ENCODE measurements around the gene AUTS2.
"Not testable (repeated sequence)": the region's sequence is repeated elsewhere in the genome, so short reads cannot be mapped to it uniquely, and the experiment has no call there.

The AUTS2 gene

DNA sequence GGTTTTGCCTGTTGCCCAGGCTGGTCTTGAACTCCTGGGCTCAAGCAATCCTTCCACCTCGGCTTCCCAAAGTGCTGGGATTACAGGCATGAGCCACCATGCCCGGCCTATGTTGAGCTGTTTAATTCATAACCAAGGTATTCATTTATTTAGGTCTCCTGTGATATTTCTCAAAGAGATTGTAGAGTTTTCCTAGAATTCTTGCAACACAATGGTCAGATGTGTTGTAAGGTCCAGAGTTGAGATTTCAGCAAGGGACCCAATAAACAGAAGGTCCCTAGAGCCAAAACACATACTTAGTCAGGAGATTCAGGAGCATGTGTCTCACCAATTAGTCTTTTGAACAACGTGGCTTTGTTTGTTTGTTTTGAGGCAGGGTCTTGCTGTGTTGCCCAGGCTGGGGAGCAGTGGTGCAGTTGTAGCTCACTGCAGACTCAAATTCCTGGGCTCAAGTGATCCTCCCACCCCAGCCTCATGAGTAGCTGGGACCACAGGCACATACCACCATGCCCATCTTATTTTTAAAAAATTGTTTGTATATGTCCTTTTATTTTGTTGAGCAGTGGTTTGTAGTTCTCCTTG is 1212.4 kb downstream of the AUTS2 start:
- DNase-seq (ENCODE audit: low read depth in 2 of 2) = no peak

DNA sequence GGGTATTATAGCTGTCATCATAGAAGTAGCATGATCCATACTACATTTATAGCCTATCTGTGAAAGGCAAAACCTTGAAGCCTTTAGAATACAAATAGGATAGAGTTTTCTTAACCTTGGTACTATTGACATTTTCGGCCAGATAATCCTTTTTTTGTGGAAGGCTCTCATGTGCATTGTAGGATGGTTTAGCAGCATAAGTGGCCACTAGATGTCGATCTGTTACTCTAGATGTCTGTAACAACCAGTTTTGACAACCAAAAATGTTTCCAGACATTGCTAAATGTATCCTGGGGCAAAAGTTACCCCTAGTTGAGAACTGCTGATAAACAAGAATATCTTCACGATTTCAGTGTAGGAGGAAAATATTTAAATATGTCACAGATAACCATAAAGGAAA is 1214.2 kb downstream of the AUTS2 start:
- DNase-seq (ENCODE audit: low read depth in 2 of 2) = no peak

DNA sequence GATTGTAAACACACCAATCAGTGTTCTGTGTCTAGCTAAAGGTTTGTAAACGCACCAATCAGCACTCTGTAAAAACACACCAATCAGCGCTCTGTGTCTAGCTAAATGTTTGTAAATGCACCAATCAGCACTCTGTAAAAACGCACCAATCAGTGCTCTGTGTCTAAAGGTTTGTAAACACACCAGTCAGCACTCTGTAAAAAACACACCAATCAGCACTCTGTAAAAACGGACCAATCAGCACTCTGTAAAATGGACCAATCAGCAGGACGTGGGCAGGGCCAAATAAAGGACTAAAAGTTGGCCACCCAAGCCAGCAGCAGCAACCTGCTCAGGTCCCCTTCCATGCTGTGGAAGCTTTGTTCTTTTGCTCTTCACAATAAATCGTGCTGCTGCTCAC is 1224.2 kb downstream of the AUTS2 start:
- not testable (repeated sequence) for DNase-seq (ENCODE audit: low read depth in 2 of 2)

DNA sequence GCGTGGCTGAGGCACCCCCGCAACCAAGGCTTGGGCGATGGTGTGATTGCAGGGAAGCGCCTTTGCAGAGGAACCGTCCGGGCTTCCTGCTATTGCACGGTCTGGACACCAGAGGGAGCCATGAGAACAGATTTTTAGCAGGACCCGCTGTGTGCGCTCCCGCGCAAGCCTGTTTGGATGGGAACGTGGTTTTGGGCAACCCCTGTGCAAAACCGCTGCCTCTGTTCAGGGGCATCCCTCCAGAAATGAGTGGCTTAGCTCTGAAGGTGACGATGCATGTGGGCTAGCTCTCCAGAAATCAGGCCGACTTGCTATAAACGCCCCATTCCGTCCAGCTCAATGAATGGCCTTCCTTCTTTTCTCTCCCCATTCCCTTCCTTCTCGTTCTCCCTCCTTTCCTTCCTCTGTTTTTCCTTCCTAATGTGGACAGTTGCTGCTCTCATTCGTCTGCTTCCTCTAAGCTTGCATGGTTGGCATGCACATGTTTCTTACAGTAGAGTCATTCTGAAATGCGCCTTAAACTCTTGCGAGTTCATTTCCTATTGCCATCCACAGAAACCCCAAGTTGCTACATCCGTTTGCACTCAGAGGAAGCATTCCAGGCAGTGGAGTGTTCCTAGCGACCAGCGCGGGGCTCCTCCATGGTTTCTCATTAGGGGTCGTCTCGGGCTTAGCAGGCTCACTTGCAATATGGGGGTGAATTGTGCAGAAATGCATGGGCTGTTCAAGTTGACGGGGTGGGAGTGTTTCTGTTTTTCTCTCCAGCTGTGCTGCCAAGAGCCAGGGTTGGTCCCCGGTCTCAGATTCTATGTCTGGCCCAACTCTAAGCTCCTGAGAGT is 1231.2 kb downstream of the AUTS2 start:
- DNase-seq (ENCODE audit: low read depth in 2 of 2) = peak; percentile 38 to 39

DNA sequence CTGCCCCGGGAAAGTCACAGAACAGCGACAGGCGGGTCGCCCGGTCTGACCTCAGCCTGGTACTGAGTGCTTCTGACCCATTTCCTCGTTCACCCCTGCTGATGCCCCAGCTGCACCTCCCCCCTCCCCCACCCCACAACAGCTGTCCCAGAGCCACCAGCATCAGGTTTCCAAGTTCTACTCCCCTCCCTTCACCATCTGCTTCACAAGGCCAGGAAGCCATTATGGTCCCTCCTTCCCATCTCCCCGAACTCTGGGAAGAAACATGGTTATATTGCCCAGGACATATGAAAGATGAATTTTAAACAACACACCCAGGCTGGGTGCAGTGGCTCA is 1231.8 kb downstream of the AUTS2 start:
- no peak for DNase-seq (ENCODE audit: low read depth in 2 of 2)

DNA sequence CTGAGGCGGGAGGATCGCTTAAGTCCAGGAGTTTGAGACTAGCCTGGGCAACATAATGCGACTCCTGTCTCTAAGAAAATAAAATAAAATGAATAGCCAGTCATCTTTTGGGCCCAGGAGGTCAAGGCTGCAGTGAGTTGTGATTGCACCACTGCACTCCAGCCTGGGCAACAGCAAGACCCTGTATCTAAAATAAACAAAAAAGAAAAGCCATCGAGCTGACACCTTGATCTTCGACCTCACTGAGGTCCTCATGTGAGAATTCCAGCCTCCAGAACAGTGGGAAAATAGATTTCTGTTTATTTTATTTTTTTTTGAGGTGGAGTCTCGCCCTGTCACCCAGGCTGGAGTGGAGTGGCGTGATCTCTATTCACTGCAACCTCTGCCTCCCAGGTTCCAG is 1232.2 kb downstream of the AUTS2 start:
- DNase-seq (ENCODE audit: low read depth in 2 of 2) = no peak

DNA sequence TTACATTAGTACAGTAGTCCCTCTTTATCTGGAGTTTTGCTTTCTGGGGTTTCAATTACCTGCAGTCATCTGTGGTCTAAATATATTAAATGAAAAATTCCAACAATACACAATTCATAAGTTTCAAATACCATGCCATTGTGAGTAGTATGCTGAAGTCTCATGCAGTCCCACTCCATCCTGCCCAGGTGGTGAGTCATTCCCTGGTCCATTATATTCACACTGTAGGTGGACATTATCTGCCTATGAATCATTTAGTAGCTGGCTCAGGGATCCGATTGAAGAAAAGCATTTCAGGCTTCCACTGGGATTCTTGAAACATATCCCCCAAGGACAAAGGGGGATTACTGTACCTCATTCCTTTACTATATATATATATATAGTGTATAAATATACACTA is 1235.5 kb downstream of the AUTS2 start:
- DNase-seq (ENCODE audit: low read depth in 2 of 2) = no peak

DNA sequence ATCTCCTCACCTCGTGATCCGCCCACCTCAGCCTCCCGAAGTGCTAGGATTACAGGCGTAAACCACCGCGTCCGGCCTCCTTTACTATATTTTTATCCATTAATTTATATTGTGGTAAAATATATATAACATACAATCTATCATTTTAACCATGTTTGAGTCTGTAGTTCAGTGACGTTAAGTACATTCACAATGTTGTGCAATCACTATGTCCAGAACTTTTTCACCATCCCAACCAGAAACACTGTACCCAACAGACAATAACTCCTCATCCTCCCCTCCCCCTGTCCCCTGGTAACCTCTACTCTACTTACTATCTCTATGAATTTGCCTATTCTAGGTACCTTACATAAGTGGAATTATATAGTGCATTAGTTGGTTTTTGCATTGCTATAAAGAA is 1236.1 kb downstream of the AUTS2 start:
- no peak for DNase-seq (ENCODE audit: low read depth in 2 of 2)

DNA sequence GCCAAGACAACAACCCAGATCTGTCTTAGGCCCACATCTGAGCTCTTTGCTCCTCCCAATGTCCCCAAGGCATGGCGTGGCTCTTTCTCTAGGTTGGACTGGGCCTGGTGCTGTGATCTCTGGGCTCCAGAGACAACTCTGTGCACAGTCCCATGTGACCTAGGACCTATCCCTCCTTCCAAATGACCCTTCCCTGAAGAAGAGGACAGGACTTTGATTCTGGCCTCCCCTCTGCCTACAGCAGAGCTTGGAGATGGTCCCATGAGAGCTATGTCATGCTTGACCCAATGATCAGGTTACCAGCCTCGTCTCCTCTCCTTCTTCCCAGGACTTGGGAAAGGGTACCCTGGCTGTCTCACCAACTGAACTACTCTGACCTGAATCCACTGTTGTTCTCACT is 1237.4 kb downstream of the AUTS2 start:
- DNase-seq (ENCODE audit: low read depth in 2 of 2) = no peak

DNA sequence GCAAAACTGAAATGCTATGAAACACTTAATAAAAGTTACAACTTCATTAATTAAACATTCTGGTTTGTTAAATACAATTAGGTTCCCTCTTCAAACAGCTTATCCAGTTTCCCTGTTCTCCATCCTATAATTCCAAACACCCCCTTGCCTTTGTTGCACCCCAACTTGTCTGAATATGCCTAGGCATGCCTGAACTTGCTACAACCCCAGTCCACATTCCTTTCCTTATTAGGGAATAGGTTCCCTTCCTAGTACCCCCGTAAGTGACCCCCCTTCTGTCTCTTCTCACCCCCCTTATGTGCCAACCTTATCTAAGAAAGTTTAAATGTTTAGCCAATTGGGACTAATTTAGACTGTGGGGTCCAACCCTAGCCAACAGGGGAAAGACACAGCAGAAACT is 1238.0 kb downstream of the AUTS2 start:
- no peak for DNase-seq (ENCODE audit: low read depth in 2 of 2)

DNA sequence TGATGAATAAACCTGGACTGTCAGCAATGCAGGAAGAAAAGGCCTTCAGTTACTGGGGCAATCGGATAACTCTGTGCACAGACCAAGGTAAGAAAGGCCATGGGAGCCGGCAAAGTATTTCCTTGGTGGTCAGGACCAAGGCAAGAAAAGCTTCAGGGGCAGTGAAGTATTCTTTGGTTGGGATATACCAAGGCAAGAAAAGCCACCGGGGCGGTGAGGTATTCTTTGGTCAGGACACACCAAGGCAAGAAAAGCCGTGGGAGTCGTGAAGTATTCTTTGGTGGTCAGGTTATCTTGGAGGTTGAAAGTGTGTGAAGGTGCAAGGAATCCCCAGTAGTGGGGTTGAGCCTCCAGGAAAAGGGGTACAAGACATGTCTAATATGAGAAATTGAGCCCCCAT is 1238.7 kb downstream of the AUTS2 start:
- no peak for DNase-seq (ENCODE audit: low read depth in 2 of 2)

DNA sequence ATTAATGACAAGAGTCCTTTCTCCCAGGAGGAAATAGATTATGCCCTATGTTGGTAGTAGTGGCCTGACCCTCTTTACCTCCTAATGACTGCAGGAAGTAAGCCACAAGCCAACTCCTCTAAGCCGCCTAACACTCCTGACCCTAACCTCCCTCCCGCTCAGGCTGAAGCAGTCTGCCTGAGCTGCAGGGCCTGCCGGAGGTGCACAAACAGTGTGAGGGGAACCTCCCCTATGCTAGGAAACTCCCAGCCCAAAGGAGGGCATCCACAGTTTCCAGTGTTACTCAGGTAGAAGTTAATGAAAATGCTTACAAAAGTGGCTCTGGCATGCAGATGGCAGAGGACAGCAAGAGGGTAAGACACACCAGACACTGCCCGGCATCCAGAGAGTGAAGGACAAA is 1239.3 kb downstream of the AUTS2 start:
- DNase-seq (ENCODE audit: low read depth in 2 of 2) = no peak

DNA sequence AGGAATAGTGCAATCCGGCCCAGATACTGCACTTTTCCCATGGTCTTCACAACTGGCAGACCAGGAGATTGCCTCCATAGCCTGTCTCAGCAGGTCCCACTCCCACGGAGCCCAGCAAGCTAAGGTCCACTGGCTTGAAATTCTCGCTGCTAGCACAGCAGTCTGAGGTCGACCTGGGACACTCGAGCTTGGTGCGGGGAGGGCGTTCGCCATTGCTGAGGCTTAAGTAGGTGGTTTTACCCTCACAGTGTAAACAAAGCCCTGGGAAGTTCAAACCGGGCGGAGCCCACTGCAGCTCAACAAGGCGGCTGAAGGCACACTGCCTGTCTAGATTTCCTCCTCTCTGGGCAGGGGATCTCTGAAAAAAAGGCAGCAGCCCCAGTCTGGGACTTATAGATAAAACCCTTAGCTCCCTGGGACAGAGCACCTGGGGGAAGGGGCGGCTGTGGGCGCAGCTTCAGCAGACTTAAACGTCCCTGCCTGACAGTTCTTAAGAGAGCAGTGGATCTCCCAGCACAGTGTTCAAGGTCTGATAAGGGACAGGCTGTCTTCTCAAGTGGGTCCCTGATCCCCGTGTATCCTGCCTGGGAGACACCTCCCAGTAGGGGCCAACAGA is 1240.1 kb downstream of the AUTS2 start:
- no peak for DNase-seq (ENCODE audit: low read depth in 2 of 2)
